Right hindlimb (tissue), 1 donor: Measurements from ENCODE around the gene MECR.

Experiments used
- DNase-seq: peaks from one replicate; pipeline ENCODE4 v3.0.0-alpha.2; 2018

MECR gene, protein sequence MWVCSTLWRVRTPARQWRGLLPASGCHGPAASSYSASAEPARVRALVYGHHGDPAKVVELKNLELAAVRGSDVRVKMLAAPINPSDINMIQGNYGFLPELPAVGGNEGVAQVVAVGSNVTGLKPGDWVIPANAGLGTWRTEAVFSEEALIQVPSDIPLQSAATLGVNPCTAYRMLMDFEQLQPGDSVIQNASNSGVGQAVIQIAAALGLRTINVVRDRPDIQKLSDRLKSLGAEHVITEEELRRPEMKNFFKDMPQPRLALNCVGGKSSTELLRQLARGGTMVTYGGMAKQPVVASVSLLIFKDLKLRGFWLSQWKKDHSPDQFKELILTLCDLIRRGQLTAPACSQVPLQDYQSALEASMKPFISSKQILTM

DNA sequence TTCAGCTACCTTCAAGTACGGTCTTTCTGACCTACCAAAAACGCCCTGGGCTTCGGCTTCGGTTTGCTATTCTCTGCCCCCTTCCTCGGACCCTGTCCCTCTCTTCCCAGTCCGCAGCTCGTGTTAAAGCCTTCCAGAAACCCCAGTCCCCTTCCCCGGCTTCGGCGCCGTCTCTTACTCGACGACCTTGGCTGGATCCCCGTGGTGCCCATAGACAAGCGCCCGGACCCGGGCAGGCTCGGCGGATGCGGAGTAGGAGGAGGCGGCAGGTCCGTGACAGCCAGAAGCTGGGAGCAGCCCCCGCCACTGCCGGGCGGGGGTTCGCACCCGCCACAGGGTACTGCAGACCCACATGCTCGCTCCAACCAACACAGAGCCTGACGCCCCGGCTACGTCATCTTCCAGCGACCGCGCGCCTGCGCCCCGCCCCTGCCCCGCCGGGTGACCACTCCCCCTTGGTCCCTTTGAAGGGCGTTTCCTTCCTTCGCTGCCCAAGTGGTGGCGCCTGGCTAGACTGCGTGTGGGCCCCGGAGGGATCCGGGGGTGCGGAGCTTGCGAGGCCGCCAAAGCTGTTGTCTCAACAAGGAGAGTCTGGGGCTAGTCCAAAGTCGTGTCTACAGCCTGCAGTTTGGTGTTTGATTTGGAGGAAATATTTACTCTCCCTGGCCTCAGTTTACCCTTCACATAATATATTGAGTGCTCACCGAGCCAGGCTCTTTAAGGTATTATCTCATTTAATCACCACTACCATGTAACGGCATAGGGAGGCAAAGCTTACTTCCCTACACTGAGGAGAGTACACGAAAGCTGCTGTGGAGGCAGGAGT lies at the start of gene MECR:
Gene MECR, minus strand, starts transcription at position 382 of the 826 bp plus-strand sequence. Its CDS starts 28 bp downstream, at position 354.
- DNase-seq: peak; percentile 97

DNA sequence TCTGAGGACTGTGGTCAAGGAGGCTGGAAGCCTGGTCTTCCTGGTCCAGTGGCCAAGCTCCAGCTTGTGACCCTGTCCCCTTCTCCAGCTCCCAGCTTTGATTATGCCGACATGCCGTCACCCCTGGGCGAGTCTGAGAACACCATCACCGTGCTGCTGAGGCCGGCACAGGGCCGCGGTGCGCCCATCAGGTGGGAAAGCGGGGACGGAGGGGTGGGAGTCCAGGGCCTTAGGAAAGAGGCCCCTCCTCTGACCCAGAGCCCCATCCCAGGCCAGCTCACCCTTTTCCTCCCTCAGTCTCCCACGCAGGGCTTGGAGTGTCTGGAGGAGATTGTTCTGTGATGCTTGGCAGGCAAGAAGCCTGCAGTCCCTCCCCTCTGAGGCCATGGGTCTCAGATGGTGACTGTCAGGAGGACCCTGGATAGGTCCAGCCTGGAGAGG lies 49.2 kb upstream of the MECR start:
- DNase-seq: no peak

DNA sequence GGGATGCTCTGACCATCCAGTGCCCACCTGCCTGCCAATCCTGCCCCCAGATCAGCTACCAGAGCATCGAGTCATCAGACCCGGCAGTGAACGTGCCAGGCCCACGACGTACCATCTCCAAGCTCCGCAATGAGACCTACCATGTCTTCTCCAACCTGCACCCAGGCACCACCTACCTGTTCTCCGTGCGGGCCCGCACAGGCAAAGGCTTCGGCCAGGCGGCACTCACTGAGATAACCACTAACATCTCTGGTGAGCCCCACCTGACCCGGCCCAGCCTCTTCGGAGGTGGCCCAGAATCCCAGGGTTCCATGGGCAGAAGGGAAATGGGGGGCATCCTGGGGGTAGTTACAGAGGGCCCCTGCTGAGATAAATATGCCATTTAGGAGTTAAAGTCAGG lies 48.7 kb upstream of the MECR start:
- no peak for DNase-seq

DNA sequence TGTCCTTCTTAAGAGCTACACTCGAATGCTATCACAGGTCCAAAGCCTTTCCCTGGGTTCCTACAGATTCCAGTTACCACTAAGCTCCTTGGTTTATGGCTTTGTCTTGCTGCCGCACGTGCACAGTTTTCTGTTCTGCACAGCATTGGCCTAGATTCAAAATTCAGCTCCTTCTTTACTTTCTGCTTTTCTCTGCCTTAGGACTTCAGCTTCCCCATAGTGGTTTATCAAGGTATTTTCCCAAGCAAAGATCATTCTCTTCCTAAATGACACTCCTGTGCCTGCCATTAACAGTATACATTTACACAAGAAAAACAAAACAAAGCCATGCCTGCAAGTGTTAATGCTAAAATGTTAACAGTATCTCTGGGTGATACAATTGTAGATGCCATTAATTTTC lies 47.4 kb upstream of the MECR start:
- DNase-seq: no peak

DNA sequence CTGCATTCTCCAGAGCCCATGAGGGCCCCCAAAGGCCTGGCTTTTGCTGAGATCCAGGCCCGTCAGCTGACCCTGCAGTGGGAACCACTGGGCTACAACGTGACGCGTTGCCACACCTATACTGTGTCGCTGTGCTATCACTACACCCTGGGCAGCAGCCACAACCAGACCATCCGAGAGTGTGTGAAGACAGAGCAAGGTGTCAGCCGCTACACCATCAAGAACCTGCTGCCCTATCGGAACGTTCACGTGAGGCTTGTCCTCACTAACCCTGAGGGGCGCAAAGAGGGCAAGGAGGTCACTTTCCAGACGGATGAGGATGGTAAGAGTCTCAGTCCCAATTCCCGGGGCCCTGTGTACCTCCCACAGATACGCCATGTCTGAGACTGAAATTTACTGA lies 44.7 kb upstream of the MECR start:
- DNase-seq: no peak

DNA sequence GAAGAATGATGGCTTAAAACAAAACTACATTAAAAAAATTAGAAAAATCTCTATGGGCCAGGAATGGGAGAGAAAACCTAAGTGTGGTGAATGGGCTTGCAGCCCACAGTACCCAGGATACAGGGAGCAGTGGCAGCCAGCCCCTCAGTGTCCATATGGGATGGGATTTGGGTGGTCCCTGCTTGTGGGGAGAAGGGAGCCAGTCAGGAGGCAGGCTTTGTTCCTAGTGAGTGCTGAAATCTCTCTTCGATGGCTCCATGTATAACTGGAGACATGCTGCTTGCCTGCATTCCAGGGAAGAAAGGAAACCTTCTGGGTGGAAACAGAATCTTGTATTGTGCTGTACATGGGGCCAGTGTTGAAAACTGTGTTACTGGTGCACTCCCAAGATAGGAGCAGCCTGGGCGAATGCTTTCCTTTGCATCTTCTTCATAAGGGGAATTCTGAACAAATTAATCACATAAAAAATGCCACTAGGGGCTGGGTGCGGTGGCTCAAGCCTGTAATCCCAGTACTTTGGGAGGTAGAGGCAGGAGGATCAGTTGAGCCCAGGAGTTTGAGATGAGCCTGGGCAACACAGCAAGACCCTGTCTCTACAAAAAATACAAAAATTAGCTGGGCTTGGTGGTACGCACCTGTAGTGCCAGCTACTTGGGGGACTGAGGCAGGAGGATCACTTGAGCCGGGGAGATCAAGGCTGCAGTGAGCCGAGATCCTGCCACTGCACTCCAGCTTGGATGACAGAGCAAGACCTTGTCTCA lies 41.6 kb upstream of the MECR start:
- no peak for DNase-seq

DNA sequence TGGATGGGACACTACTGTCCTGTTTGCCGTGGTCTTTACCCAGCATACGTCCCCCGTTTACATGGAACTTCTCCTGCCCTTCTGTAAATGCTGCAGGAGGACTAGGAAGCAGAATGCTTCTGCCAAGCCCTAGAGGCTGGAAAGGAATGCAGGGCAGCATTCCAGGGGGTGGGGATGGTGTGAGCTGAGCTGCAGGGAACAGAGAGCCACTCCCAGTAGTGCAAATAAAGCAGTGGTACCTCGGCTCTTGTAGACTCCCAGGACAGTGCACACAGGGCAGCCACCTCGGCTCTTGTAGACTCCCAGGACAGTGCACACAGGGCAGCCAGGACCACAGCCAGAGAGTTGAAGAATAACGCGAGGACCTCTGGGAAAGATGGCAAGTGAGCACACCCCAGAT lies 41.0 kb upstream of the MECR start:
- peak; percentile 89 for DNase-seq

DNA sequence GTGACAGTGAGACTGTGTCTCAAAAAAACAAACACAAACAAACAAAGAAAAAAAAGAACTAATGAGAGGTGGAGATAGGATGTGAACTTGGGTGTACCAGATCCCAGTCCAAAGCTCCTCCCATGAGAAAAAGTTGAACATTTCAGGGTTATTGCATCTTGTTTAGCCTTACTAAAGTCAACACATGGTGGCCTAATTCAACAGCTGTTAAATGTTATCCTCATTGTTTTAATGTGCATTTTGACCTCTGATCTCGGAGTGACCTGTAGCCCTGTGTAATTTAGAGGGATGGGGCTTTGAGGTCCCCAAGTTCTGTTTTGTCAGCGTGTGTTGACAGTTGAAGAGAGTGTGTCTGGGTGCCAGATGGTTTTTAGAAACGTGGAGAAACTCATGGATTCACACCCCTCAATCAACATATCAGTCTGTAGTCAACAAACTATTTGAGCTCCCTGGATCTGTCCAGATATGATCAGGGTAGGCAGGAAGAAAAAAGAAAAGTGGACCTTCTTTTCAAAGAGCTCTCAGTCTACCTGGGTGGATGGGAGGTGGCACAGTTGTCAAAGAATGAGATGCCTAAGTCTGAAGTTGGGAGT lies 40.3 kb upstream of the MECR start:
- DNase-seq: no peak

DNA sequence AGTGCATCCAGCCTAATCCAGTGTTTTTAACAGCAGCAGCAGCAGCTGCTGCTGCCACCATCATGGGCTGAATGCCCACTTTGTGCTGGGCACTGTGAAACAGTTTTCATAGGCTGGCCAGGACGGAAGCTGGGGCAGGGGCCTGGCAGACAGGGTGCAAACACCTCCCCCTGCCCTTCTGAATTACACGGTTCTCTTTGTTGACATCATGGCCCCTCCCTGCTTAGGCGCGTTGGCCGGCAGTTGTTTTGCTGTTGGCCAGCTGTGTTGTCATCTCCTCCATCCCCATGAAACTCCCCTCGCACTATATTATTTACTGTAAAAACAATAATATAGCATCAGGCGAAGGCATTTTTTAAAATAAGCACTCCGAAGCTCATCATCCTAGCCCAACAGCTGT lies 38.6 kb upstream of the MECR start:
- DNase-seq: peak; percentile 80

DNA sequence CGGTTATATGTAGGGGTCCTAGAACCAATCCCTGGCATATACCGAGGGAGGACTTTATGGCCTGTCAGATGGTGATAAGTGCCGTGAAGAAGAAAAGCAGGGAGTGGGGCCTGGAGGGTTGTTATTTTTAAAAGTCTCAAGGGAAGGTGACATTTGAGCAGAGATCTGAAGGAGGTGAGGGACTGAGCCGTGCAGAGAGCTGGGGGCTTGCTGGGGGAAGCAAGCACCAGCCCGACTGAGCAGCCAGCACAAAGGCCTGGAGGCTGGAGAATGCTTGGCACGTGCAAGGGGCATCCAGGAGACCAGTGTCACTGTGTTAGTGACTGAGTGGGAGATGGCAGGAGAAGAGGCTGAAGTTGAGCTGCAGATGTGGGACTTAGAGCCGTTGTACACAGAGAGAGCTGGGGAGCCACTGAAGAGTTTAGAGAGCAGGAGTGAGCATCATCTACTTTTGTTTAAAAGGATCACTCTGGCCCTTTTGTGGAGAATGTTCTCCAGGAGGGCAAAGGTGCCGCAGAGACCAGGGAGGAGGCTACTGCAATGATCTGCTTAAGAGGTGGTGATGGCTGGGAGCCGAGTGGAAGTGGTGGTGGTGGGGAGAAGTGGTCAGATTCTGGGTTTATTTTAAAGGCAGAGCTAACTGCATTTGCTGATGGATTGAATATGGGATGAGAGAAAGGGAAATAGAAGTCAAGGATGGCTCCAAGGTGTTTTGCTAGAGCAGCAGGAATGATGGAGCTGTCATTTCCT lies 36.8 kb upstream of the MECR start:
- DNase-seq: no peak

DNA sequence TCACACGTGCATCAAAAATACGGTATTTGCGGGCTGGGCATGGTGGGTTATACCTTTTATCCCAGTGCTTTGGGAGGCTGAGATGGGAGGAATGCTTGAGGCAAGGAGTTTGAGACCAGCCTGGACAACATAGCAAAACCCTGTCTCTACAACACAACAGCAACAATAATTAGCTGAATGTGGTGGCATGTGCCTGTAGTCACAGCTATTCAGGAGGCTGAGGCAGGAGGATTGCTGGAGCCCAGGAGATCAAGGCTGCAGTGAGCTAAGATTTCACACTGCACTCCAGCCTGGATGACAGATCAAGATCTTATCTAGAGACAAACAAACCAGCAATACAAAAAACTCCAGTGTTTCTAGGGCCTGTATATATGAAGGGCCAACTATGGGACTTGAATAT lies 36.2 kb upstream of the MECR start:
- no peak for DNase-seq

DNA sequence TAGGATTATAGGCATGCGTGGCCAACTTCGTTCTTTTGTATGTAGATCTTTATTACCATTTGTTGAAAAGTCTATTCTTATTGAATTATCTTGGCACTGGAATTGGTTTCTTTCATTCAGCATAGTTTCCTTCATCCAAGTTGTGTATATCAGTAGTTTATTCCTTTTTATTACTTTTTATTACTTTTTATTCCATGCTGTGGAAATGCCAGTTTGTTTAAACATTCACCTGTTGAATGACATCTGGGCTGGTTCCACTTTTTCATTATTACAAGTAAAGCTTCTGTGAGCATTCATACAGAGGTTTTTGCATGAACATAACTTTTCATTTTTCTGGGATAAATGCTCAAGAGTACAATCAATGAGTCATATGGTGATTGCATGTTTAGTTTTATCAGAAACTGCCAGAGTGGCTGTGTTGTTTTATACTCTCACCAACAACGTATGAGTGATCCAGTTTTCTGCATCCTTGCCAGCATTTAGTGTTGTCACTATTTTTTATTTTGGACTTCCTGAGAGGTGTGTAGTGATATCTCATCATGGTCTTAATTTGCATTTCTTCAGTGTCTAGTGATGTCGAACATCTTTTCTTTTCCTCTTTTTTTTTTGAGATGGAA lies 34.1 kb upstream of the MECR start:
- no peak for DNase-seq

DNA sequence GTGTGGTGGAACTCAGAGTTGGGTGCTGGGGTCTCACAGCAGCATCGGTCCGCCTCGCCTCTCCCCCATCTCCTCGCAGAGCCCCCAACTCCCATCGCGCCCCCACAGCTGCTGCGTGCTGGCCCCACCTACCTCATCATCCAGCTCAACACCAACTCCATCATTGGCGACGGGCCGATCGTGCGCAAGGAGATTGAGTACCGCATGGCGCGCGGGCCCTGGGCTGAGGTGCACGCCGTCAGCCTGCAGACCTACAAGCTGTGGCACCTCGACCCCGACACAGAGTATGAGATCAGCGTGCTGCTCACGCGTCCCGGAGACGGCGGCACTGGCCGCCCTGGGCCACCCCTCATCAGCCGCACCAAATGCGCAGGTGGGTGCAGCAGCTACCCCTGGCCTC lies 29.8 kb upstream of the MECR start:
- DNase-seq: no peak

DNA sequence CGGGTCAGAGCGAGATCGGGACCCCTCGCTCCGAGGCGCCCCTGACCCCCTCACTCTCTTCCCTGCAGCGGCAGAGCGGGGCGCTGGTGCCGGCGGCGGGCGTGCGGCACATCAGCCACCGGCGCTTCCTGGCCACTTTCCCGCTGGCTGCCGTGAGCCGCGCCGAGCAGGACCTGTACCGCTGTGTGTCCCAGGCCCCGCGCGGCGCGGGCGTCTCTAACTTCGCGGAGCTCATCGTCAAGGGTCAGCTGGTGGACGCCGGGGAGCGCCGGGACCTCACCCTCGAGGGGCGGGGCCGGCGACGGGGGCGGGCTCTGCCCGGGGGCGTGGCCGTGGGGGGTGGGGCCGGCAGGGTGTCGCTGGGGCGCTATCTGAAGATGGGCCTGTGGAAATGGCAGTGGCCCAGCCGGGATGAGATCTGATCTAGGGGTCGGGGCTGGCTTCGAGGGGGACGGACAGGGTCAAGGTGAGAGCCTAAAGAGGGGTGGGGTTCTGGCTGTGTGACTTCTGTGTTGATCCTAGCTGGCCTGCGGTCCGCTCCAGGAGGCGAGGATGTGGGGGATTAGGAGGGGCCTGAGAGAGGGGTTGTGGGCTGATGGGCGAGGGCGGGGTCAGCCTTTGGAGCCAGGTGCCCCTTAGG lies 29.2 kb upstream of the MECR start:
- peak; percentile 51 for DNase-seq

DNA sequence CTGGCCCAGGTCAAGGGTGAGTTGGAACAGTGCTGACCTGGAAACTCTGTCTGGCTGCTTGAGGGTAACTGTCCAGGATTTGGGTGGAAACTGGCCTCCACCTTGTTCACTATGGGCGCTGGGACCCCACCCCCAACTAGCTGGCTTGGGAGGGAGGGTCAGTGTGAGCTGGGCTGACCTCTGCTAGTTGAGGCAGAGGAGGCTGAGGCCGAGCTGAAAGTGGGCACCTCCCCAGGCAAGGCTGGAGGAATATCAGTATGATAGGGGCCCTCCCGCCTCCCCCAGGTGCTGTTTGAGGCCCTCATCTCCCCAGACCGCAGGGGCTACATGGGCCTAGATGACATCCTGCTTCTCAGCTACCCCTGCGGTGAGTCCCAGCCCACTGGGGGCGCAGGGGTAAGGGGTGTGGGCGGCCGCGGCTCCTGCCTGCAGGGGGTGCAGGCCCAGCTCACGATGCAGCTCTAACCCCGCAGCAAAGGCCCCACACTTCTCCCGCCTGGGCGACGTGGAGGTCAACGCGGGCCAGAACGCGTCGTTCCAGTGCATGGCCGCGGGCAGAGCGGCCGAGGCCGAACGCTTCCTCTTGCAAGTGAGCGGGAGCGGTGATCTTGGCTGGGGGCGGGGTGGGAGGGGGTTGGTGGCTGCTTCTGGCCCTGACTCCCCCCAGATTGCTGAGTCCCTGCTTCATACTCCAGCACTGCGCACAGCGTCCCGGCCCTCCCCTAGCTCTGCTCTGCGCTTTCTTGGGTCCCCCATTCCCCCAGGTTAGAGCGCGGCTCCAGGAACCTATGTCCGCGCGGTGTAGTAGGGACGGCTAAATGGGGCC lies 28.5 kb upstream of the MECR start:
- no peak for DNase-seq

DNA sequence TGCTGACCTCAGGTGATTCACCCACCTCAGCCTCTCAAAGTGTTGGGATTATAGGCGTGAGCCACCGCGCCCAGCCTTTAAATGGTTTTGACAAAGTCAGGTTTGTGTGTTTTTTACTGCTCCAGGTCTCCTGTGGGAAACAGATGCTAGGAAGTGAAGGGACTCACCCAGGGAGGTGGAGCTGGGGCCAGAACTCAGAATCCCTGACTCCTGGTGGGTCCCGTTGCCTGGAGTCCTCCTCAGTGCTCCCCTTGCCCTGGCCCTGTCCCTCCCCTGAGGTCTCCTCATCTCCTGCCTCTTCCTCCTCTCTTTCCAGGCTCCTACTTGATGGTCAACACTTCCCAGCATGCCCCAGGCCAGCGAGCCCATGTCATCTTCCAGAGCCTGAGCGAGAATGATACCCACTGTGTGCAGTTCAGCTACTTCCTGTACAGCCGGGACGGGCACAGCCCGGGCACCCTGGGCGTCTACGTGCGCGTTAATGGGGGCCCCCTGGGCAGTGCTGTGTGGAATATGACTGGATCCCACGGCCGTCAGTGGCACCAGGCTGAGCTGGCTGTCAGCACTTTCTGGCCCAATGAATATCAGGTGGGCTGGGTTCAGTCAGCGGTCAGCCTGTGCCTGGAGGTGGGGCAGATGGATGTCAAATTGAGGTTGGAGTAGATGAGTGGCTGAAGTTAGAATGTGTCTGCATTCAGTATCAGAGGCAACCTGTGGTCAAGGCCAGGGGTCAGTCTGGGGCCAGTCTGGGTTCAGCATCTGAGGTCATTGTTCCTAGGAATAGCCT lies 27.6 kb upstream of the MECR start:
- DNase-seq: no peak

DNA sequence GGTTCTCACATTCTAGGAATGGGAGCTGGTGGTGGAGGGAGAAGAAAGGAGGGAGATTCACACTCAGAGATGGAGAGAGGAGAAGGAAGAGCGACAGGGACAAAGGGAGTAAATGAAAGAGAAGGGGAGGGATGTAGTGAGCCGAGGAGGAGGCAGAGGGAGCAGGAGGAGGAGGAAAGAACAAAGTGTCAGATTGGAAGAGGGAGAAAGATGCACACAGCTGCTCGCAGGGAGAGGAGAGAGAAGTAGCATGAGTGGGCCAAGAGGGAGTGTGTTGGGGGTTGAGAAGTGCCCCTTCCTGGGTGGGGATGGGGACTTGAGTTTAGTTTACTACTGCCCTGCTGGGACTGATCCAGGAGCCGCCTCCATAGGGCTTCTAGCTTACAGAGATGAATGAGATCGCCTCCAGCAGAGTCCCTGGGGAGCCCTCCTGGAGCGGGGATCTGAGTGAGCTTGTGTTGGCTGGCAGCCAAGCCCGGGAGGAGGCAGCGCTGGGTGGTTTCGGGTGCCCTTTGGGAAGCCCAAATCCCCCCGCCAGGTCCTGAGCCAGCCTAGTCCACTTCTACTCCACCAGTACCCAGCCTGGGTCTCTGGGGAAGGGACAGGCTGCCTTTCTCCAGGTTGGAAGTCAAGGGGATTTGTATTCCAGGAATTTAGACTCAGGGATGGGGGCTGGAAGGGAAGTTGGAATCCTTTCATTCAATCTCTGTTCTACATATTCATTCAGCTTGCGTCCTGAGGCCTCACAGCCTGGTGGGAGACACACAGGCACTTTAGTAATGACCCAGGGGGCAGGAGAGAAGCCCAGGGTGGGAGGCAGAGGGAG lies 26.5 kb upstream of the MECR start:
- DNase-seq: no peak

DNA sequence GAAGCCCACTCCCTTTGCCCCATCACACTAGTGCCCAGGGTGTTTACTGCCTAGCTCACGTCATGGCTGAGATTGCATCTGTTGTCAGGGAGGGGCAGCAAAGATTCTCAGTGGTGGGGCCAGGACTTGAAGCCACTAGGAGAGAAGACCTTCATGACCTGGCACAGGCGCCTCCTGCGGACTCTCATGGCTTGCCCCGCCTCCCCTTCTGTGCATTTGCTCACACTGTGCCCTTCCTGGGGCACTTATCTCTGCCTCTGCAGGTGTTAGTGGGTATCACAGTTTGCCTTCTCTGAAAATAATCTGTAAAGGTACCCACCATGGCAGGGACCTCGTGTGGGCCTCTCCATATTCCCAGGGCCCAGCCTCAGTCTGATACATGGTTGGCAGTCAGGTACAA lies 25.7 kb upstream of the MECR start:
- DNase-seq: no peak
